ENCODE measurements around the gene CACNA1I. TPM values are rescaled to one million over a fixed set of nuclear protein-coding genes. Genes with fewer than 3 reads are reported as not detected.

CACNA1I gene
- total and polyA plus RNA-seq, 2 experiments from 2014 or later, result 0.42 to 2.4 TPM

DNA sequence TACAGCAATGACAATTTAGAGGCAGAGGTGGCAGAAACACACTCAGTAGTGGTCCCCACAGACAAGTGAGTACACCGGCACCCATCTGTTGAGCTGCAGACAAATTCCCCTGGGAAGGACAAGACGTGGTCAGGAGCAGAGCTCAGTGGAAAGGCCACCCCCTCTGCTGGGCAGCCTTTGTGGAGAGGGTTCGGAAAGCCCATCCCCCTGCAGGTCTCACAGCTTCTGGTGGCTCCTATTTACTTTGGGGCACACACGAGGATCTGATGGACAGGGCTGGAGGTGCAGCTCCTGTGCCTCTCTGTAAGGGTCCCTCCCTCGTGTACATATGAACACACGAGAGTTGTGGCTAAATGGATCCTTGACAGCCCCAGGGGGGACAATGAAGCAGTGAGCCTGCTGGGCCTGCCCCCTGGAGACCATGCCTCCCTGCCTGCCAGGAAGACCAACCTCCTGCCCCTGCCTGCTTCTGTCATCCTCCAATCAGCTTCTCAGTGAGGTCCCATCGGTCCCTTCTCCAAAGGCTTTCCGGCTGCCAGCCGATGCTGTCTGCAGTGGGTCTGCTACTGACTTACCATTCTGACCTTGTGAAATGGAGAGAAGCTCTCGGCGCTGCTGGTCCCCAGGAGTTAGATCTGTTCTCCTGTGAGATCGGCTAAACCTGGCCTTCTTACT lies 161.5 kb downstream of the CACNA1I start:
- no peak overlapping the region for H3K27ac Mint-ChIP-seq
- H3K27me3 Mint-ChIP-seq (ENCODE audit: insufficient read depth, low read depth, poor library complexity), result peaks cover 4% of the 10 kb centered on the region
- Histone ChIP-seq H2AFZ (peak overlapping the region; percentile 76), H3K36me3 (ENCODE audit: insufficient read depth) (no peaks in the 10 kb centered on the region), H3F3A (replicated peaks; ENCODE audit: low read depth) (no peaks in the 10 kb centered on the region), H3K9me2 (ENCODE audit: insufficient read depth) (no peaks in the 10 kb centered on the region), H3K4me2 (no peak overlapping the region), H3K27ac (ENCODE audit: low read depth) (no peak overlapping the region), H3K4me1 (ENCODE audit: insufficient read depth) (no peaks in the 10 kb centered on the region; the same call in 1 of the 2 replicates), H3K79me2 (replicated peaks; ENCODE audit: insufficient read depth) (no peaks in the 10 kb centered on the region), H3K4me3 (no peak overlapping the region), H4K20me1 (replicated peaks; ENCODE audit: insufficient read depth) (no peaks in the 10 kb centered on the region), H3K27me3 (ENCODE audit: insufficient read depth) (no peaks in the 10 kb centered on the region)
- peak; percentile 62 for ATAC-seq
- H3K36me3 Mint-ChIP-seq (ENCODE audit: low read depth), result no peaks in the 10 kb centered on the region
- peak; percentile 35 for DNase-seq (ENCODE audit: low spot score)
- H3K4me3 Mint-ChIP-seq, result no peak overlapping the region
- H3K4me1 Mint-ChIP-seq, result peaks cover 9% of the 10 kb centered on the region
- no peaks in the 10 kb centered on the region for H3K9me3 Mint-ChIP-seq
- no peak for TF ChIP-seq JUNB (IDR thresholded peaks at IDR 0.05; ENCODE audit: unreplicated experiment)
- TF ChIP-seq, protein P1, sequence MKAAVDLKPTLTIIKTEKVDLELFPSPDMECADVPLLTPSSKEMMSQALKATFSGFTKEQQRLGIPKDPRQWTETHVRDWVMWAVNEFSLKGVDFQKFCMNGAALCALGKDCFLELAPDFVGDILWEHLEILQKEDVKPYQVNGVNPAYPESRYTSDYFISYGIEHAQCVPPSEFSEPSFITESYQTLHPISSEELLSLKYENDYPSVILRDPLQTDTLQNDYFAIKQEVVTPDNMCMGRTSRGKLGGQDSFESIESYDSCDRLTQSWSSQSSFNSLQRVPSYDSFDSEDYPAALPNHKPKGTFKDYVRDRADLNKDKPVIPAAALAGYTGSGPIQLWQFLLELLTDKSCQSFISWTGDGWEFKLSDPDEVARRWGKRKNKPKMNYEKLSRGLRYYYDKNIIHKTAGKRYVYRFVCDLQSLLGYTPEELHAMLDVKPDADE (IDR thresholded peaks at IDR 0.05), result no peak
- peak in 1 of 2 experiments; percentile 28; a peak in 1 of 4 replicates for TF ChIP-seq CTCF (conservative IDR thresholded peaks at IDR 0.05; ENCODE audit: low read depth in 2 of 2)

- H3K4me3 ChIP-seq, result no peak overlapping the region
- Mint-ChIP-seq H3K4me3 (no peak overlapping the region), H3K36me3 (ENCODE audit: low read depth) (no peaks in the 10 kb centered on the region), H3K27ac (no peak overlapping the region), H3K9me3 (no peaks in the 10 kb centered on the region), H3K4me1 (peaks cover 9% of the 10 kb centered on the region), H3K27me3 (ENCODE audit: insufficient read depth, low read depth, poor library complexity) (peaks cover 4% of the 10 kb centered on the region)
- H3F3A ChIP-seq (replicated peaks; ENCODE audit: low read depth), result no peaks in the 10 kb centered on the region
- no peaks in the 10 kb centered on the region for H3K79me2 ChIP-seq (replicated peaks; ENCODE audit: insufficient read depth)
- H2AFZ ChIP-seq, result peak overlapping the region; percentile 76
- DNase-seq (ENCODE audit: low spot score) (no peak), ATAC-seq (no peak)
- H3K27ac ChIP-seq (ENCODE audit: low read depth), result no peak overlapping the region
- no peak overlapping the region for H3K4me2 ChIP-seq
- peaks cover 4% of the 10 kb centered on the region for H3K4me1 ChIP-seq (ENCODE audit: insufficient read depth)
- H4K20me1 ChIP-seq (replicated peaks; ENCODE audit: insufficient read depth), result no peaks in the 10 kb centered on the region
- TF ChIP-seq NANOG (IDR thresholded peaks at IDR 0.05; ENCODE audit: borderline replicate concordance) (no peak), JUNB (IDR thresholded peaks at IDR 0.05; ENCODE audit: unreplicated experiment) (no peak), EZH2 (IDR thresholded peaks at IDR 0.05; ENCODE audit: low read depth, unreplicated experiment) (no peak), CTCF (conservative IDR thresholded peaks at IDR 0.05; ENCODE audit: low read depth in 2 of 2) (no peak), EZH2phosphoT487 (IDR thresholded peaks at IDR 0.05; ENCODE audit: unreplicated experiment) (no peak), STAT1 (IDR thresholded peaks at IDR 0.05; ENCODE audit: unreplicated experiment) (no peak), ZNF331 (CRISPR knock-in tag; IDR thresholded peaks at IDR 0.05; ENCODE audit: low read depth) (no peak), ZNF114 (CRISPR knock-in tag; IDR thresholded peaks at IDR 0.05) (no peak)
- TF ChIP-seq, protein P1 (IDR thresholded peaks at IDR 0.05), result no peak
- TF ChIP-seq, protein P2, sequence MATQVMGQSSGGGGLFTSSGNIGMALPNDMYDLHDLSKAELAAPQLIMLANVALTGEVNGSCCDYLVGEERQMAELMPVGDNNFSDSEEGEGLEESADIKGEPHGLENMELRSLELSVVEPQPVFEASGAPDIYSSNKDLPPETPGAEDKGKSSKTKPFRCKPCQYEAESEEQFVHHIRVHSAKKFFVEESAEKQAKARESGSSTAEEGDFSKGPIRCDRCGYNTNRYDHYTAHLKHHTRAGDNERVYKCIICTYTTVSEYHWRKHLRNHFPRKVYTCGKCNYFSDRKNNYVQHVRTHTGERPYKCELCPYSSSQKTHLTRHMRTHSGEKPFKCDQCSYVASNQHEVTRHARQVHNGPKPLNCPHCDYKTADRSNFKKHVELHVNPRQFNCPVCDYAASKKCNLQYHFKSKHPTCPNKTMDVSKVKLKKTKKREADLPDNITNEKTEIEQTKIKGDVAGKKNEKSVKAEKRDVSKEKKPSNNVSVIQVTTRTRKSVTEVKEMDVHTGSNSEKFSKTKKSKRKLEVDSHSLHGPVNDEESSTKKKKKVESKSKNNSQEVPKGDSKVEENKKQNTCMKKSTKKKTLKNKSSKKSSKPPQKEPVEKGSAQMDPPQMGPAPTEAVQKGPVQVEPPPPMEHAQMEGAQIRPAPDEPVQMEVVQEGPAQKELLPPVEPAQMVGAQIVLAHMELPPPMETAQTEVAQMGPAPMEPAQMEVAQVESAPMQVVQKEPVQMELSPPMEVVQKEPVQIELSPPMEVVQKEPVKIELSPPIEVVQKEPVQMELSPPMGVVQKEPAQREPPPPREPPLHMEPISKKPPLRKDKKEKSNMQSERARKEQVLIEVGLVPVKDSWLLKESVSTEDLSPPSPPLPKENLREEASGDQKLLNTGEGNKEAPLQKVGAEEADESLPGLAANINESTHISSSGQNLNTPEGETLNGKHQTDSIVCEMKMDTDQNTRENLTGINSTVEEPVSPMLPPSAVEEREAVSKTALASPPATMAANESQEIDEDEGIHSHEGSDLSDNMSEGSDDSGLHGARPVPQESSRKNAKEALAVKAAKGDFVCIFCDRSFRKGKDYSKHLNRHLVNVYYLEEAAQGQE (IDR thresholded peaks at IDR 0.05; ENCODE audit: unreplicated experiment), result no peak
- no peaks in the 10 kb centered on the region for H3K9me2 ChIP-seq (ENCODE audit: insufficient read depth)
- H3K27me3 ChIP-seq (ENCODE audit: insufficient read depth), result no peaks in the 10 kb centered on the region
- H3K36me3 ChIP-seq (ENCODE audit: insufficient read depth), result no peaks in the 10 kb centered on the region
Observed at GRCh38 chr22:39732625-39733024, 162.1 kb downstream of the CACNA1I start.

Measured in GM23338 (cell line).